ENCODE data around the gene ZNF385A.

GRCh38 chr12:54398218-54398617 is 13.7 kb upstream of the ZNF385A start:
- TF ChIP-seq, protein P1, sequence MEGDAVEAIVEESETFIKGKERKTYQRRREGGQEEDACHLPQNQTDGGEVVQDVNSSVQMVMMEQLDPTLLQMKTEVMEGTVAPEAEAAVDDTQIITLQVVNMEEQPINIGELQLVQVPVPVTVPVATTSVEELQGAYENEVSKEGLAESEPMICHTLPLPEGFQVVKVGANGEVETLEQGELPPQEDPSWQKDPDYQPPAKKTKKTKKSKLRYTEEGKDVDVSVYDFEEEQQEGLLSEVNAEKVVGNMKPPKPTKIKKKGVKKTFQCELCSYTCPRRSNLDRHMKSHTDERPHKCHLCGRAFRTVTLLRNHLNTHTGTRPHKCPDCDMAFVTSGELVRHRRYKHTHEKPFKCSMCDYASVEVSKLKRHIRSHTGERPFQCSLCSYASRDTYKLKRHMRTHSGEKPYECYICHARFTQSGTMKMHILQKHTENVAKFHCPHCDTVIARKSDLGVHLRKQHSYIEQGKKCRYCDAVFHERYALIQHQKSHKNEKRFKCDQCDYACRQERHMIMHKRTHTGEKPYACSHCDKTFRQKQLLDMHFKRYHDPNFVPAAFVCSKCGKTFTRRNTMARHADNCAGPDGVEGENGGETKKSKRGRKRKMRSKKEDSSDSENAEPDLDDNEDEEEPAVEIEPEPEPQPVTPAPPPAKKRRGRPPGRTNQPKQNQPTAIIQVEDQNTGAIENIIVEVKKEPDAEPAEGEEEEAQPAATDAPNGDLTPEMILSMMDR (IDR thresholded peaks at IDR 0.05), result no peak
- TF ChIP-seq POLR2AphosphoS5 (IDR thresholded peaks at IDR 0.05) (no peak), POLR2A (IDR thresholded peaks at IDR 0.05) (no peak), EP300 (IDR thresholded peaks at IDR 0.05; ENCODE audit: low read depth) (no peak)
